SK-N-MC (cell line): Measurements from ENCODE around the gene ZC3H10.
"Not testable (repeated sequence)": the region's sequence is repeated elsewhere in the genome, so short reads cannot be mapped to it uniquely, and the experiment has no call there.

ENCODE experiments used
- EZH2 ChIP-seq: fragments of 200-600 bp; sonication (generic); IDR thresholded peaks from one replicate; pipeline ENCODE4 v1.6.1; 2017; ENCODE audit warnings: antibody characterized with exemption
- FOXP2 ChIP-seq: optimal IDR thresholded peaks from 2 replicates; pipeline ENCODE3; 2011; ENCODE audit warnings: mild to moderate bottlenecking, moderate library complexity; ENCODE audit not compliant: insufficient read depth; ENCODE audit errors: extremely low read length, control extremely low read depth
- POLR2AphosphoS5 ChIP-seq: IDR thresholded peaks from 2 replicates; pipeline ENCODE4 v1.6.1; 2012; ENCODE audit warnings: mild to moderate bottlenecking, low read depth, low read length, borderline replicate concordance

GRCh38 chr12:56117082-56117706 is 872 bp upstream of the ZC3H10 start:
- TF ChIP-seq POLR2AphosphoS5, EZH2, FOXP2: not testable (repeated sequence)
